GM21528 (cell line): Measurements from ENCODE around the gene LYVE1.

Experiments used
- ATAC-seq: cut with Tn5 transposase; IDR thresholded peaks from one replicate; pipeline ENCODE4 v1.9.1; 2021; ENCODE audit warnings: mild to moderate bottlenecking, moderate library complexity; ENCODE audit not compliant: unreplicated experiment, low FRiP score

The LYVE1 gene

GRCh38 chr11:10594407-10594806, 25.9 kb upstream of the LYVE1 start:
- ATAC-seq, result no peak

GRCh38 chr11:10592331-10592730, 23.9 kb upstream of the LYVE1 start:
- ATAC-seq, result no peak

GRCh38 chr11:10591741-10592140, 23.3 kb upstream of the LYVE1 start:
- no peak for ATAC-seq

- no peak for ATAC-seq
Observed at GRCh38 chr11:10590218-10590915, 21.9 kb upstream of the LYVE1 start.

GRCh38 chr11:10588904-10589303, 20.4 kb upstream of the LYVE1 start:
- no peak for ATAC-seq

GRCh38 chr11:10587995-10588394, 19.5 kb upstream of the LYVE1 start:
- ATAC-seq, result no peak

- ATAC-seq, result no peak
Observed at GRCh38 chr11:10587388-10587787, 18.9 kb upstream of the LYVE1 start.

- no peak for ATAC-seq
Observed at GRCh38 chr11:10584071-10584501, 15.6 kb upstream of the LYVE1 start.

- no peak for ATAC-seq
Observed at GRCh38 chr11:10581481-10582019, 13.1 kb upstream of the LYVE1 start.

GRCh38 chr11:10580623-10581022, 12.2 kb upstream of the LYVE1 start:
- ATAC-seq, result no peak

GRCh38 chr11:10579700-10580099, 11.2 kb upstream of the LYVE1 start:
- no peak for ATAC-seq

- no peak for ATAC-seq
Observed at GRCh38 chr11:10576035-10576398, 7.6 kb upstream of the LYVE1 start.

GRCh38 chr11:10575346-10576034, 7.0 kb upstream of the LYVE1 start:
- ATAC-seq, result no peak

GRCh38 chr11:10573556-10573955, 5.1 kb upstream of the LYVE1 start:
- ATAC-seq, result no peak

GRCh38 chr11:10573028-10573427, 4.6 kb upstream of the LYVE1 start:
- no peak for ATAC-seq

GRCh38 chr11:10572533-10572932, 4.1 kb upstream of the LYVE1 start:
- no peak for ATAC-seq

GRCh38 chr11:10567446-10567845, 1.0 kb downstream of the LYVE1 start:
- no peak for ATAC-seq

GRCh38 chr11:10566257-10566957, 2.1 kb downstream of the LYVE1 start:
- ATAC-seq, result no peak

GRCh38 chr11:10565493-10565892, 3.0 kb downstream of the LYVE1 start:
- no peak for ATAC-seq

- no peak for ATAC-seq
Observed at GRCh38 chr11:10564696-10565318, 3.7 kb downstream of the LYVE1 start.

- ATAC-seq, result no peak
Observed at GRCh38 chr11:10564030-10564429, 4.4 kb downstream of the LYVE1 start.
